Type B pancreatic cell (in vitro differentiated cells): ENCODE results near the gene TXLNA. TPM values are rescaled to one million over a fixed set of nuclear protein-coding genes. Genes with fewer than 3 reads are reported as not detected.

Experiments
- DNase-seq: peaks from one replicate; pipeline ENCODE4 v3.0.0; 2021; ENCODE audit warnings: mixed read lengths; ENCODE audit not compliant: unreplicated experiment; ENCODE audit errors: extremely low spot score
- H3K27ac Mint-ChIP-seq: 2 replicates; pipeline ENCODE4 v1.8.0; 2021; ENCODE audit warnings: mild to moderate bottlenecking, mixed read lengths
- H3K27me3 Mint-ChIP-seq: 2 replicates; pipeline ENCODE4 v1.8.0; 2021; ENCODE audit warnings: mixed read lengths
- H3K36me3 Mint-ChIP-seq: 2 replicates; pipeline ENCODE4 v1.8.0; 2021; ENCODE audit warnings: mixed read lengths
- H3K4me1 Mint-ChIP-seq: one replicate; pipeline ENCODE4 v1.8.0; 2021; ENCODE audit warnings: mixed read lengths; ENCODE audit not compliant: unreplicated experiment
- H3K4me3 Mint-ChIP-seq: 2 replicates; pipeline ENCODE4 v1.8.0; 2021; ENCODE audit warnings: mild to moderate bottlenecking, mixed read lengths
- H3K9me3 Mint-ChIP-seq: 2 replicates; pipeline ENCODE4 v1.8.0; 2021; ENCODE audit warnings: mixed read lengths
- CTCF ChIP-seq: fragments of 200-600 bp; sonication (generic); conservative IDR thresholded peaks from 2 replicates; pipeline ENCODE4 v1.5.0; 2021; ENCODE audit warnings: antibody characterized with exemption, mild to moderate bottlenecking
- total RNA-seq: library from RNA; stranded (reverse); gene quantifications from 2 replicates; pipeline ENCODE4 v1.2.1, GENCODE V29; 2021; ENCODE audit warnings: low replicate concordance

The TXLNA gene
- total RNA-seq, 1 donor from 2014 or later: 60.4 TPM

- no peaks in the 10 kb centered on the region for H3K36me3 Mint-ChIP-seq
- peaks cover 8% of the 10 kb centered on the region for H3K4me1 Mint-ChIP-seq
- H3K27ac Mint-ChIP-seq: peak within 1 kb of the TSS; percentile 77
- no peaks in the 10 kb centered on the region for H3K27me3 Mint-ChIP-seq
- peak within 1 kb of the TSS; percentile 14 for H3K4me3 Mint-ChIP-seq
- H3K9me3 Mint-ChIP-seq: no peaks in the 10 kb centered on the region
- no peak for TF ChIP-seq CTCF
- DNase-seq: no peak
These were observed 29.4 kb downstream of the TXLNA start, which contains the start of gene DCDC2B for GRCh38 chr1:32208891-32209328. Gene DCDC2B, plus strand, starts transcription at chr1:32209089. Its CDS starts 5 bp downstream, at chr1:32209094.

GRCh38 chr1:32215629-32216480, 36.4 kb downstream of the TXLNA start:
- no peak for DNase-seq
- H3K4me1 Mint-ChIP-seq: peaks cover 12% of the 10 kb centered on the region
- peak overlapping the region; percentile 56 for H3K27ac Mint-ChIP-seq
- TF ChIP-seq CTCF: peak; percentile 83
- H3K27me3 Mint-ChIP-seq: no peaks in the 10 kb centered on the region
- no peaks in the 10 kb centered on the region for H3K9me3 Mint-ChIP-seq
- H3K36me3 Mint-ChIP-seq: peaks cover 3% of the 10 kb centered on the region
- H3K4me3 Mint-ChIP-seq: peak overlapping the region; percentile 4

GRCh38 chr1:32216566-32216965, 37.1 kb downstream of the TXLNA start:
- Mint-ChIP-seq H3K4me3 (no peak overlapping the region), H3K27me3 (no peaks in the 10 kb centered on the region), H3K4me1 (peaks cover 17% of the 10 kb centered on the region), H3K36me3 (peaks cover 3% of the 10 kb centered on the region), H3K9me3 (no peaks in the 10 kb centered on the region), H3K27ac (peak overlapping the region; percentile 39)
- no peak for TF ChIP-seq CTCF
- DNase-seq: no peak

GRCh38 chr1:32219022-32219421, 39.5 kb downstream of the TXLNA start:
- Mint-ChIP-seq H3K27me3 (no peaks in the 10 kb centered on the region), H3K4me3 (peak overlapping the region; percentile 63), H3K9me3 (no peaks in the 10 kb centered on the region), H3K4me1 (peaks cover 18% of the 10 kb centered on the region), H3K27ac (no peak overlapping the region), H3K36me3 (peaks cover 5% of the 10 kb centered on the region)
- TF ChIP-seq CTCF: no peak
- no peak for DNase-seq

- Mint-ChIP-seq H3K27me3 (no peaks in the 10 kb centered on the region), H3K27ac (peak overlapping the region; percentile 98), H3K36me3 (peaks cover 13% of the 10 kb centered on the region), H3K9me3 (no peaks in the 10 kb centered on the region), H3K4me1 (peaks cover 18% of the 10 kb centered on the region), H3K4me3 (peak overlapping the region; percentile 98)
- no peak for TF ChIP-seq CTCF
- no peak for DNase-seq
These were observed 41.5 kb downstream of the TXLNA start for GRCh38 chr1:32220746-32221580.
